Activated CD4-positive, alpha-beta memory T cell treated with anti-CD3 and anti-CD28 coated beads, Interleukin-2, amount 10 ng/mL, durations not matched to agents 7 days and 5 days (primary cell): Measurements from ENCODE around the gene FAM117B. TPM values are rescaled to one million over a fixed set of nuclear protein-coding genes. Genes with fewer than 3 reads are reported as not detected.

Source experiments
- CTCF ChIA-PET: fragments of 350-600 bp; sonication (Branson Sonifier 250); formaldehyde crosslinking; loops from one replicate; lab custom pipeline; 2021; ENCODE audit warnings: antibody characterized with exemption, inconsistent platforms; lab: Charles Lee
- POLR2A ChIA-PET: fragments of 350-600 bp; sonication (Branson Sonifier 250); formaldehyde crosslinking; loops from one replicate; lab custom pipeline; 2021; ENCODE audit warnings: antibody characterized with exemption; lab: Charles Lee
- DNase-seq: peaks from one replicate; pipeline ENCODE4 v3.0.0-alpha.2; 2020
- H3K27ac Mint-ChIP-seq: one replicate; pipeline ENCODE4 v1.8.0; 2021; ENCODE audit warnings: mild to moderate bottlenecking, mixed read lengths
- H3K27me3 Mint-ChIP-seq: one replicate; pipeline ENCODE4 v1.8.0; 2021; ENCODE audit warnings: mixed read lengths
- H3K36me3 Mint-ChIP-seq: one replicate; pipeline ENCODE4 v1.8.0; 2021; ENCODE audit warnings: low read depth, mixed read lengths
- H3K4me1 Mint-ChIP-seq: one replicate; pipeline ENCODE4 v1.8.0; 2021; ENCODE audit warnings: mixed read lengths
- H3K4me3 Mint-ChIP-seq: one replicate; pipeline ENCODE4 v1.8.0; 2021; ENCODE audit warnings: mild to moderate bottlenecking, mixed read lengths
- H3K9me3 Mint-ChIP-seq: one replicate; pipeline ENCODE4 v1.8.0; 2021; ENCODE audit warnings: mixed read lengths
- total RNA-seq, 2 experiments: library from RNA; stranded (reverse); gene quantifications; one replicate each; pipeline ENCODE4 v1.2.3, GENCODE V29; 2021

FAM117B gene
- total RNA-seq, 2 experiments from 2014 or later = 4.3 to 5.2 TPM

DNA sequence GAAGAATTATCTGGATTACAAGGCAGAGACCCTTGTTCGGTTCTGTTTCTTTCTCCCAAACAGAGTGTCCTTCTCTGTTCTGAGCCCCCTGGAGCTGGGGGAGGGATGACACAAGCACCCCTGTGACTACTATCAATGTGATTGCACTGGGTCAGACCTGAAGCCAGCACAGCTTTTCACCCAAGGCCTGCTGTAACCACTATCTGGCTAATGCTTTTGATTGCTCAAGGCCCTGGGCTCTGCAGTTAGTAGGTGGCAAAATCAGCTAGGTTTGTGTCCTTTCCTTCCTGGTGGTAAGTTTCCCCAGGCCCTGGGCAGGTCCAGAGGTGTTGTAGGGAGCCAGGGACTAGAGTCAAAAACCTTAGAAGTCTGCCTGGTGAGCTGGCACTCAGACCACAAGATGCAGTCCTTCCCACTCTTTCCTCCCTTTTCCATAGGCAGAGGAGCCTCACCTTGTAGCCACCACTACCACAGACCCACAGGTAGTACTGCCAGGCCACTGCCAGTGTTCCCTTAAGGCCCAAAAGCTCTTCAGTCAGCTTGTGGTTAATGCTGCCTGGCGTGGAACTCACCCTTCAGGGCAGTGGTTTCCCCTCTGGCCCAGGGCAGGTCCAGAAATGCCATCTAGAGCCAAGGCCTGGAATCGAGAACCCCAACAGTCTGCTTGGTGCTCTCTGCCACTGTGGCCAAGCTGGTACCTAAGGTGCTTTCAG lies 83.0 kb downstream of the FAM117B start:
- H3K27ac Mint-ChIP-seq = no peak overlapping the region

GRCh38 chr2:202718614-202719013 lies 83.8 kb downstream of the FAM117B start:
- Mint-ChIP-seq H3K4me3 (no peak overlapping the region), H3K9me3 (peaks cover 10% of the 10 kb centered on the region), H3K4me1 (no peaks in the 10 kb centered on the region), H3K27me3 (no peaks in the 10 kb centered on the region), H3K36me3 (peaks cover 10% of the 10 kb centered on the region), H3K27ac (no peak overlapping the region)
- no peak for DNase-seq
- POLR2A ChIA-PET = interaction anchor here (1.4 kb wide), 1 partner anchor 18 kb away, joined by 4 read pairs; no protein-coding TSS in a partner anchor
- CTCF ChIA-PET = no interaction called here

More for the DNA sequence above, 83.0 kb downstream of the FAM117B start:
- peaks cover 17% of the 10 kb centered on the region for H3K36me3 Mint-ChIP-seq
- ChIA-PET POLR2A (interaction anchor here (0.6 to 1.4 kb wide), 2 partner anchors 18 to 521 kb away, joined by 3 to 4 read pairs; no protein-coding TSS in a partner anchor), CTCF (interaction anchor here (1.3 kb wide), 1 partner anchor 17 kb away, joined by 6 read pairs; no protein-coding TSS in a partner anchor)
- DNase-seq = no peak
- H3K4me1 Mint-ChIP-seq = no peaks in the 10 kb centered on the region
- H3K4me3 Mint-ChIP-seq = no peak overlapping the region
- H3K27me3 Mint-ChIP-seq = no peaks in the 10 kb centered on the region
- H3K9me3 Mint-ChIP-seq = peaks cover 17% of the 10 kb centered on the region

- POLR2A ChIA-PET = no interaction called here
Measured at GRCh38 chr2:202720226-202720625, 85.5 kb downstream of the FAM117B start.

GRCh38 chr2:202721621-202722020 lies 86.9 kb downstream of the FAM117B start:
- POLR2A ChIA-PET = no interaction called here
- H3K27ac Mint-ChIP-seq = no peak overlapping the region
- H3K27me3 Mint-ChIP-seq = no peaks in the 10 kb centered on the region
- DNase-seq = no peak
- no peak overlapping the region for H3K4me3 Mint-ChIP-seq
- H3K36me3 Mint-ChIP-seq = peaks cover 3% of the 10 kb centered on the region
- no peaks in the 10 kb centered on the region for H3K4me1 Mint-ChIP-seq
- CTCF ChIA-PET = no interaction called here
- H3K9me3 Mint-ChIP-seq = peaks cover 4% of the 10 kb centered on the region

More at GRCh38 chr2:202720226-202720625, 85.5 kb downstream of the FAM117B start:
- Mint-ChIP-seq H3K36me3 (peaks cover 10% of the 10 kb centered on the region), H3K4me1 (no peaks in the 10 kb centered on the region), H3K27me3 (no peaks in the 10 kb centered on the region), H3K4me3 (no peak overlapping the region), H3K27ac (no peak overlapping the region), H3K9me3 (peaks cover 10% of the 10 kb centered on the region)
- CTCF ChIA-PET = no interaction called here
- no peak for DNase-seq

DNA sequence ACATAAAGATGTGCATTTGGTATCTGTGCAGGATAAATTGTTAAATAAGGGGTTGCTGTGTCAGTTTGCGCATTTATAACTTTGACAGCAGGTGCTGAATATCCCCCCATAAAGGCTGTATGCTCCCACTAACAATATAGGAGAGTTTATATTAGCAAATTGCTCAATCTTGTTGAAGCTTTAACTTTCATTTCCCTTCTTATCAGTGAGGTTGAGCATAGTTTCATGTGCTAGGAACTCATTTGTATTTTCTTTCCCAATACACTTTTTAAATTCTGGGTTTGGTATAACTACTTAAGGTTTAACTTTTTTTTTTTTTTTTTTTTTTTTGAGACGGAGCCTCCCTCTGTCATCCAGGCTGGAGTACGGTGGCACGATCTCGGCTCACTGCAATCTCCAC lies 89.0 kb downstream of the FAM117B start:
- Mint-ChIP-seq H3K9me3 (no peaks in the 10 kb centered on the region), H3K36me3 (no peaks in the 10 kb centered on the region), H3K4me3 (no peak overlapping the region), H3K27me3 (no peaks in the 10 kb centered on the region), H3K4me1 (no peaks in the 10 kb centered on the region), H3K27ac (no peak overlapping the region)
- no peak for DNase-seq
- ChIA-PET CTCF (no interaction called here), POLR2A (no interaction called here)

DNA sequence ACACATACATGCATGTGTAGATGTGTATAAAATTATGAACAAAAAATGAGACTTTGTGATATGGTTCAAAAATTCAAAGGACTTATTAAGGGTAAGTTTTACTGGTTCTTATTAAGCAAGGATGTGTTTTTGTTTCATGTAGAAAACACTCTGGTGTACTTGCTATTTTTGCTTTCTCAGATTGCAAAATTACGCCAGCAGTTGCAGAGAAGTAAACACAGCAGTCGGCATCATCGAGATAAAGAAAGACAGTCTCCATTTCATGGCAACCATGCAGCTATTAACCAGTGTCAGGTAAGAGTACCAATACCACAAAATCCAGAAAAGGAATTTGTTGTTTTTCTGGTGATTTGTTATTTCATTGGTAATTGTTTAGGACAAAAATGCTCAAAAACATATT lies 91.3 kb downstream of the FAM117B start:
- Mint-ChIP-seq H3K4me3 (no peak overlapping the region), H3K4me1 (no peaks in the 10 kb centered on the region), H3K36me3 (no peaks in the 10 kb centered on the region), H3K9me3 (no peaks in the 10 kb centered on the region), H3K27ac (no peak overlapping the region), H3K27me3 (no peaks in the 10 kb centered on the region)
- DNase-seq = no peak
- ChIA-PET CTCF (interaction anchor here (0.5 kb wide), 1 partner anchor 550 kb away, joined by 3 read pairs; no protein-coding TSS in a partner anchor), POLR2A (no interaction called here)

DNA sequence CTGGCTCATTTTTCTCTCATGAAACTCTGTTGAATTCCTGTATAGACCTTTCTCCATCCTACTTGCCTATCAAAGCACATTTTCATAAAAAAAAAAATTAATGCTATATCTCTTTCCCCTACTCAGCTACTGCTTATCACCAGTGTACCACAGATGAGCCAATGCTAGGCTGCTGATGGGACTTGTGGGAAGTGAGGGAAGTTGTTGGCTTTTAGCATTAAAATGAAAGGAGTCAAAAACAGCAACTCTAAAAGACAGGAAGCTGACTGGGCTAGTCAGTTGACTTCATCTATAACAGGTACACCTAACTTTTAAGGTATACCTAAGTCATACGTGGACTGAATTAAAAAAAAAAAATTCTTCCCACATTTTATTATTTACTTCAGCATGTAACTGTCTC lies 102.1 kb downstream of the FAM117B start:
- no peak for DNase-seq
- no peaks in the 10 kb centered on the region for H3K27me3 Mint-ChIP-seq
- no peaks in the 10 kb centered on the region for H3K4me1 Mint-ChIP-seq
- no peak overlapping the region for H3K4me3 Mint-ChIP-seq
- POLR2A ChIA-PET = interaction anchor here (0.7 kb wide), 1 partner anchor 101 kb away, joined by 4 read pairs; no protein-coding TSS in a partner anchor
- H3K36me3 Mint-ChIP-seq = peaks cover 7% of the 10 kb centered on the region
- CTCF ChIA-PET = no interaction called here
- no peak overlapping the region for H3K27ac Mint-ChIP-seq
- peaks cover 10% of the 10 kb centered on the region for H3K9me3 Mint-ChIP-seq

GRCh38 chr2:202743613-202744012 lies 108.8 kb downstream of the FAM117B start:
- Mint-ChIP-seq H3K9me3 (peaks cover 18% of the 10 kb centered on the region), H3K4me3 (no peak overlapping the region), H3K27ac (no peak overlapping the region), H3K27me3 (no peaks in the 10 kb centered on the region), H3K4me1 (no peaks in the 10 kb centered on the region), H3K36me3 (peaks cover 11% of the 10 kb centered on the region)
- no peak for DNase-seq
- CTCF ChIA-PET = interaction anchor here (0.5 kb wide), 1 partner anchor 156 kb away, joined by 7 read pairs; no protein-coding TSS in a partner anchor
- POLR2A ChIA-PET = no interaction called here

DNA sequence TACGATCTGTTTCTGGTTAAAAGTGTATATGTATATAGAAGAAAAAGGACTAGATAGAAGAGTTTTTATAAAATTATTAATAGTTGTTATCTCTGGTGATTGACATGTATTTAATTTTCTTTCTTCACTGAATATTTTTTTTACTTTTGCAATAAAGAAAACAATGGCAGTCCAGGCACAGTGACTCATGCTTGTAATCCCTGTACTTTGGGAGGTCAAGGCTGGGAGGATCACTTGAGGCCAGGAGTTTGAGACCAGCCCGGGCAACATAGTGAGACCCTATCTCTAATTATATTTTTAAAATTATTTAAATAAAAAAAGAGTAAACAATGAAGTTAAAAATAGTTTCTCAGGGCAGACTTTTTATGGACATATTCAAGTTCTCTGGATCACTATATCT lies 114.7 kb downstream of the FAM117B start:
- ChIA-PET POLR2A (no interaction called here), CTCF (interaction anchor here (0.6 kb wide), 1 partner anchor 175 kb away, joined by 3 read pairs; no protein-coding TSS in a partner anchor)
- DNase-seq = no peak
- H3K9me3 Mint-ChIP-seq = peaks cover 4% of the 10 kb centered on the region
- H3K36me3 Mint-ChIP-seq = peaks cover 5% of the 10 kb centered on the region
- no peak overlapping the region for H3K27ac Mint-ChIP-seq
- no peak overlapping the region for H3K4me3 Mint-ChIP-seq
- no peaks in the 10 kb centered on the region for H3K27me3 Mint-ChIP-seq
- H3K4me1 Mint-ChIP-seq = peaks cover 8% of the 10 kb centered on the region

- no peaks in the 10 kb centered on the region for H3K27me3 Mint-ChIP-seq
- ChIA-PET POLR2A (no interaction called here), CTCF (interaction anchor here (0.6 kb wide), 1 partner anchor 17 kb away, joined by 3 read pairs; no protein-coding TSS in a partner anchor)
- peaks cover 8% of the 10 kb centered on the region for H3K4me1 Mint-ChIP-seq
- H3K9me3 Mint-ChIP-seq = peaks cover 3% of the 10 kb centered on the region
- H3K4me3 Mint-ChIP-seq = no peak overlapping the region
- H3K36me3 Mint-ChIP-seq = peaks cover 5% of the 10 kb centered on the region
- no peak overlapping the region for H3K27ac Mint-ChIP-seq
- DNase-seq = no peak
Measured at GRCh38 chr2:202750763-202751427, 116.1 kb downstream of the FAM117B start.

DNA sequence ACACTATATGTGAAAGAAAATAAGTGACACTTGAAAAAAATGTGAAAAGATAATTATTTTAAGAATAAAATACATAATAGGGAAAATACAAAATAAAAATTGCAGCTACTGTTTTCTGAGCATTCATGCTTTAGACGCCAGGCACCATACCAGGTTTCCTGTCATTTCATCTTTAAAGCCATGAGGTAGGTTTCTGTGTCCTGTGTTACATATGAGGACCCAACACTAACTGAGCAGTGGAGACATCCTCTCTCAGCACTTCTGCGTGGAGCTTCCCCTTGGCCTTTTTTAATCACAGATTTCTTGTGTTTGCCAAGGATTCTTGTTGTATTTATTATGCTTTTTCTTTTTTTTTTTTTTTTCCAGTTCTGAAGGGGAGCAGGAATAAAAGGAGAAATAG lies 117.3 kb downstream of the FAM117B start:
- H3K36me3 Mint-ChIP-seq = peaks cover 5% of the 10 kb centered on the region
- no peak overlapping the region for H3K4me3 Mint-ChIP-seq
- no peak overlapping the region for H3K27ac Mint-ChIP-seq
- H3K27me3 Mint-ChIP-seq = no peaks in the 10 kb centered on the region
- peaks cover 2% of the 10 kb centered on the region for H3K9me3 Mint-ChIP-seq
- ChIA-PET POLR2A (no interaction called here), CTCF (interaction anchor here (0.7 kb wide), 1 partner anchor 45 kb away, joined by 3 read pairs; no protein-coding TSS in a partner anchor)
- DNase-seq = no peak
- peaks cover 8% of the 10 kb centered on the region for H3K4me1 Mint-ChIP-seq

DNA sequence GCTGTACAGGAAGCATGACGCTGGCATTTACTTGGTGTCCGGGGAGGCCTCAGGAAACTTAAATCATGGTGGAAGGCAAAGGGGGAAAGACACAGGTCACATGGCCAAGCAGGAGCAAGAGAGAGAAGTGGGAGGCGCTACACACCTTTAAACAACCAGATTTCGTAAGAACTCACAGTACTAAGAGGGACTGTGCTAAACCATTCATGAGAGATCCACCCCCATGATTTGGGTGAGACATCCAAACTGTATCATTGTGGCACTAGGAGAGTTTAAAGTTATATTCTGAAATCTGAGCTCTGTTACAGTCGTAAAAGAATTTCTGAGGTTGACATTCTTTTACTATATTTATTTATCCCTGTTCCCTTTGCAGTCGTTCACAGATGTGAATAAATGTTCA lies 120.2 kb downstream of the FAM117B start:
- no peak for DNase-seq
- POLR2A ChIA-PET = no interaction called here
- H3K4me1 Mint-ChIP-seq = peaks cover 8% of the 10 kb centered on the region
- CTCF ChIA-PET = no interaction called here
- H3K36me3 Mint-ChIP-seq = peaks cover 5% of the 10 kb centered on the region
- no peak overlapping the region for H3K4me3 Mint-ChIP-seq
- no peaks in the 10 kb centered on the region for H3K27me3 Mint-ChIP-seq
- H3K9me3 Mint-ChIP-seq = peaks cover 2% of the 10 kb centered on the region
- H3K27ac Mint-ChIP-seq = no peak overlapping the region

DNA sequence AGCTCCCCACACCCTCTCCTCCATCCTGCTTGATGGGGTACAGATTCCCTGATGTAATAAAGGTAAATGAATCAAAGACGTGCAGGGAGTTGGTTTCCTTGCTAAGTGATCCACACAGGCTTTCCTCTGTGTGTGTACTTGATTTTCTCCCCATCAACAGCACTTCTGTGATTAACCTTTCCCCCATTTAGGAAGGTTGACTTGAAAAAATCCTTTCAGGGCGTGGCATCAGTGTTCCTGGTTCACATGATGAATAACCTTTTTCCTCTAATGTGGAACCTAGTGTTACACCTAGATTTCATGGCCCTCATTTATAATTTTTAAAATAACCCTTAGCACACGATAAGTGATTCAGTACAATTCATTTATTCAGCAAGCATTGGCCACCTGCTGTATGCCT lies 121.8 kb downstream of the FAM117B start:
- no peak for DNase-seq
- POLR2A ChIA-PET = no interaction called here
- H3K27ac Mint-ChIP-seq = no peak overlapping the region
- H3K4me1 Mint-ChIP-seq = peaks cover 6% of the 10 kb centered on the region
- peaks cover 2% of the 10 kb centered on the region for H3K9me3 Mint-ChIP-seq
- no peaks in the 10 kb centered on the region for H3K27me3 Mint-ChIP-seq
- H3K36me3 Mint-ChIP-seq = peaks cover 5% of the 10 kb centered on the region
- CTCF ChIA-PET = no interaction called here
- H3K4me3 Mint-ChIP-seq = no peak overlapping the region
